Peyer's patch (tissue), 4 donors: ENCODE data around the gene PCNP.

ENCODE experiments used
- CTCF ChIP-seq, 6 experiments: fragments of 450-650 bp in 4 of 6; fragments of 200-600 bp in 2 of 6; sonication (generic) in 1 of 6; IDR thresholded peaks; one replicate each; pipeline ENCODE4 v1.5.1; 2017 to 2019; ENCODE audit warnings: antibody characterized with exemption in 6 of 6, mild to moderate bottlenecking in 3 of 6, moderate library complexity in 1 of 6
- POLR2A ChIP-seq, 2 donors: fragments of 450-650 bp; IDR thresholded peaks; one replicate each; pipeline ENCODE4 v1.5.1; 2017; ENCODE audit warnings: antibody characterized with exemption in 2 of 2, mild to moderate bottlenecking in 2 of 2, moderate library complexity in 2 of 2

- TF ChIP-seq CTCF (IDR thresholded peaks at IDR 0.05): no peak
- TF ChIP-seq POLR2A (IDR thresholded peaks at IDR 0.05): no peak
These were observed 45.8 kb downstream of the PCNP start for GRCh38 chr3:101619734-101620133.
